ENCODE measurements around the gene PHACTR1.

The PHACTR1 gene

DNA sequence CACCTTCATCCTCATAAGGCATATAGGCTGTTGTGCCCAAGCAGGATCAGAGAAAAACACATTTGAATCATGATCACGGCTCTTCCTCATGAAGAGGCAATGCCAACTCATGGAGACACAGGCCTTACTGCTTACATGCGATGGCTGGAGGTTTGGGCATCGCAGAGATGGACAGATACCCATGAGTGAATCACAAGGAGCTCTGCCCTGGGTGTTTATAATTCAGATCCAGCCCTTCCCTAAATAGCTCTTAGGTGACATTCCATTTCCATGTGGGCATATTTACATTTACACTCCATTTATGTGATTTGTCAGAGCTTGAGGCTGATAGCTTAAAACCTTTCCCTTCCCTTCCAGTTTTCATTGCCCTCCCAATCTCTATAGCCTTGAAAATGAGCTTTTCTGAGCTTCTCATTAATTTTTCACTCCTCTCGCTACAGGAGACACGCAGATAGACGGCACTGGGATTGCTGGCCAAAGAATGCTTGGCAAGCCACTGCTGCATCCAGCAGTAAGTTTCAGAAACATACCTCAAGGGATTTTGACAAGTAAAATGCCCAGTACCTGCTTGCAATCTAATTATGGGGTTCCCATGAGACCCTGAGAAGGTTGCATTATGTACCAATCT, 362.6 kb downstream of the PHACTR1 start:
- Histone ChIP-seq H3K4me2 (no peak overlapping the region), H4K20me1 (no peaks in the 10 kb centered on the region), H3K9me3 (replicated peaks in 1 of 11) (no peaks in the 10 kb centered on the region), H3K4me3 (no peak overlapping the region), H3K27ac (no peak overlapping the region), H3K36me3 (no peaks in the 10 kb centered on the region), H3K4me1 (no peaks in the 10 kb centered on the region), H3K27me3 (no peaks in the 10 kb centered on the region), H3K9ac (no peak overlapping the region)
- TF ChIP-seq Cebpa-rat (IDR thresholded peaks at IDR 0.05): no peak

GRCh38 chr6:13080462-13081188, 364.1 kb downstream of the PHACTR1 start:
- Histone ChIP-seq H3K36me3 (no peaks in the 10 kb centered on the region), H3K27me3 (no peaks in the 10 kb centered on the region), H3K27ac (no peak overlapping the region), H4K20me1 (no peaks in the 10 kb centered on the region), H3K4me1 (no peaks in the 10 kb centered on the region), H3K4me3 (no peak overlapping the region), H3K9ac (no peak overlapping the region), H3K9me3 (replicated peaks in 1 of 11) (no peaks in the 10 kb centered on the region), H3K4me2 (no peak overlapping the region)
- no peak for TF ChIP-seq Cebpa-rat (IDR thresholded peaks at IDR 0.05)

DNA sequence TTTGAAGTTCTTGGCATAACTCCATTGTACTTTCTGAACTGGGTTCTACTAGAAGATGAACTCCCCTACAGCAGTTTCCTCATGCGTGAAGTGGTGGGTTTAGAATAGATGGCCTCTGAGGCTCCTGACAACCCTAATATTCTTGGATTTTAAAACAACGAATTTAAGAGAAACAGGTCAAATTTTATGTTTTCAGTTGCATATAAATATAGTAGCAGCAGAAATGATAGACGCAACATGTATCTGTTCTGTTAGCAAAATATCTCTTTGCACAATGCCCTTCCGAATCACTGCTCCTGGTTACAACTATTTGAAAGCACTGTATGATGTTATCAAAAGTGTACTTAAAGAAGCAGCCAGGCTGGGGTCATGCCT, 364.6 kb downstream of the PHACTR1 start:
- Histone ChIP-seq H3K9me3 (replicated peaks in 1 of 11) (no peaks in the 10 kb centered on the region), H3K27ac (no peak overlapping the region), H3K4me3 (no peak overlapping the region), H3K27me3 (no peaks in the 10 kb centered on the region), H4K20me1 (no peaks in the 10 kb centered on the region), H3K9ac (no peak overlapping the region), H3K36me3 (no peaks in the 10 kb centered on the region), H3K4me2 (no peak overlapping the region), H3K4me1 (no peaks in the 10 kb centered on the region)
- no peak for TF ChIP-seq Cebpa-rat (IDR thresholded peaks at IDR 0.05)

- no peak for TF ChIP-seq Cebpa-rat (IDR thresholded peaks at IDR 0.05)
Observed at GRCh38 chr6:13089296-13089994, 372.9 kb downstream of the PHACTR1 start.

DNA sequence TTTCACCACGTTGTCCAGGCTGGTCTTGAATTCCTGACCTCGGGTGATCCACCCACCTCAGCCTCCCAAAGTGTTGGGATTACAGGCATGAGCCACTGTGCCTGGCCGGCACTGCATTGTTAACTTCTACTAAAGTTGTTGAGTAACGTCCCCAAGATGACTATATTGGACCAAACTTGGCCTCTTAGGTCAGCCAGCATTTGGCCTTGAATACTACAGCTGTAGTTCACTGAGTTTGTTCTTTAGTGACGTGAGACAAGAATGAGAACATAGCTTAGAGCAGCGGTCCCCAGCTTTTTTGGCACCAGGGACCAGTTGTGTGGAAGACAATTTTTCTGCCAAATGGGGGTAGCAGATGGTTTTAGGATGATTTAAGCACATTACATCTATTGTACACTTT, 374.6 kb downstream of the PHACTR1 start:
- H3K36me3 ChIP-seq: no peaks in the 10 kb centered on the region
- H3K27me3 ChIP-seq: no peaks in the 10 kb centered on the region
- no peak for TF ChIP-seq Cebpa-rat (IDR thresholded peaks at IDR 0.05)
- no peak overlapping the region for H3K9ac ChIP-seq
- no peak overlapping the region for H3K4me3 ChIP-seq
- no peak overlapping the region for H3K27ac ChIP-seq
- H3K9me3 ChIP-seq (replicated peaks in 1 of 11): no peaks in the 10 kb centered on the region; a peak in 1 of 22 replicates
- peaks cover 0 to 8% (median 2%) of the 10 kb centered on the region in 10 experiments; a peak in 3 of 20 replicates for H3K4me1 ChIP-seq
- no peak overlapping the region for H3K4me2 ChIP-seq
- H4K20me1 ChIP-seq: no peaks in the 10 kb centered on the region

More at GRCh38 chr6:13089296-13089994, 372.9 kb downstream of the PHACTR1 start:
- Histone ChIP-seq H3K27me3 (no peaks in the 10 kb centered on the region), H4K20me1 (no peaks in the 10 kb centered on the region), H3K9me3 (replicated peaks in 1 of 11) (no peaks in the 10 kb centered on the region; a peak in 1 of 22 replicates), H3K9ac (no peak overlapping the region), H3K4me1 (peaks cover 0 to 8% (median 2%) of the 10 kb centered on the region in 10 experiments; a peak in 3 of 20 replicates), H3K4me3 (no peak overlapping the region), H3K27ac (no peak overlapping the region), H3K36me3 (no peaks in the 10 kb centered on the region), H3K4me2 (peak overlapping the region in 1 of 11 experiments; percentile 35; a peak in 1 of 22 replicates)

GRCh38 chr6:13094781-13095425, 378.3 kb downstream of the PHACTR1 start:
- H3K4me2 ChIP-seq: no peak overlapping the region
- H3K9ac ChIP-seq: no peak overlapping the region
- H3K27me3 ChIP-seq: no peaks in the 10 kb centered on the region
- no peak overlapping the region for H3K4me3 ChIP-seq
- H3K9me3 ChIP-seq (replicated peaks in 1 of 11): no peaks in the 10 kb centered on the region
- no peak overlapping the region for H3K27ac ChIP-seq
- H3K36me3 ChIP-seq: no peaks in the 10 kb centered on the region
- TF ChIP-seq Cebpa-rat (IDR thresholded peaks at IDR 0.05): no peak
- no peaks in the 10 kb centered on the region for H4K20me1 ChIP-seq
- peaks cover 0 to 20% (median 14%) of the 10 kb centered on the region in 10 experiments; a peak in 12 of 20 replicates for H3K4me1 ChIP-seq

- no peak overlapping the region for H3K4me3 ChIP-seq
- H3K27ac ChIP-seq: no peak overlapping the region
- H3K27me3 ChIP-seq: no peaks in the 10 kb centered on the region
- H3K36me3 ChIP-seq: no peaks in the 10 kb centered on the region
- no peak overlapping the region for H3K9ac ChIP-seq
- no peaks in the 10 kb centered on the region for H3K9me3 ChIP-seq (replicated peaks in 1 of 11)
- H4K20me1 ChIP-seq: no peaks in the 10 kb centered on the region
- no peak for TF ChIP-seq Cebpa-rat (IDR thresholded peaks at IDR 0.05)
- no peak overlapping the region for H3K4me2 ChIP-seq
- H3K4me1 ChIP-seq: peaks cover 0 to 20% (median 14%) of the 10 kb centered on the region in 10 experiments; a peak in 12 of 20 replicates
Observed at GRCh38 chr6:13096084-13096483, 379.5 kb downstream of the PHACTR1 start.

GRCh38 chr6:13097454-13097853, 380.9 kb downstream of the PHACTR1 start:
- no peak overlapping the region for H3K27ac ChIP-seq
- H4K20me1 ChIP-seq: no peaks in the 10 kb centered on the region
- H3K36me3 ChIP-seq: no peaks in the 10 kb centered on the region
- H3K4me2 ChIP-seq: no peak overlapping the region
- peaks cover 0 to 20% (median 14%) of the 10 kb centered on the region in 10 experiments; a peak in 12 of 20 replicates for H3K4me1 ChIP-seq
- no peak overlapping the region for H3K4me3 ChIP-seq
- no peak overlapping the region for H3K9ac ChIP-seq
- no peaks in the 10 kb centered on the region for H3K27me3 ChIP-seq
- TF ChIP-seq Cebpa-rat (IDR thresholded peaks at IDR 0.05): no peak
- no peaks in the 10 kb centered on the region for H3K9me3 ChIP-seq (replicated peaks in 1 of 11)

DNA sequence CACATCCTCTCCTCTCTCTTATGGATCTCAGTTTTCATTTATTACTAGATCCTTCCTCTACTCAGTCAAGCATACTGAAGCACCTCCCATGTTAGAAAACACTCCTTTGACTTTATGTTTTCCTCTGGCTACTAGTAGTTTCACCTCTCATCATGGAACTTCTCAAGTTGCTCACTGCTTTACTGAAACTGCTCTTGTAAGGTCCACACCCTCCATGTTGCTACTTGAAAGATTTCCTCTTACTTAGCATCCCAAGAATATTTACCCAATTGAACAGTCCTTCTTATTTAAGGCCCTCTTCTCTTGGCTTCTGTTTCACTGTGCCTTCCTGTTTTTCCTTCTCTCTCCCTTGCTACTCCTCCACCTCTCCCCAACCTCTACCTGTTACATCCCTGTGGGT, 381.4 kb downstream of the PHACTR1 start:
- no peak overlapping the region for H3K4me3 ChIP-seq
- H3K4me1 ChIP-seq: peaks cover 0 to 20% (median 14%) of the 10 kb centered on the region in 10 experiments; a peak in 12 of 20 replicates
- H3K27me3 ChIP-seq: no peaks in the 10 kb centered on the region
- H3K27ac ChIP-seq: peak overlapping the region in 1 of 11 experiments; percentile 21; a peak in 2 of 22 replicates
- H3K9ac ChIP-seq: no peak overlapping the region
- H3K4me2 ChIP-seq: peak overlapping the region in 5 of 11 experiments; percentile 10 to 46 (median 24); a peak in 9 of 22 replicates
- no peaks in the 10 kb centered on the region for H4K20me1 ChIP-seq
- TF ChIP-seq Cebpa-rat (IDR thresholded peaks at IDR 0.05): no peak
- no peaks in the 10 kb centered on the region for H3K36me3 ChIP-seq
- H3K9me3 ChIP-seq (replicated peaks in 1 of 11): no peaks in the 10 kb centered on the region
